Measurements from ENCODE around the gene KCNIP1. TPM values are rescaled to one million over a fixed set of nuclear protein-coding genes. Genes with fewer than 3 reads are reported as not detected.

KCNIP1 gene
- polyA plus RNA-seq, 1 donor (not counting 4 experiments of a cell fraction or from before 2014, with no cell fraction given) = not detected

DNA sequence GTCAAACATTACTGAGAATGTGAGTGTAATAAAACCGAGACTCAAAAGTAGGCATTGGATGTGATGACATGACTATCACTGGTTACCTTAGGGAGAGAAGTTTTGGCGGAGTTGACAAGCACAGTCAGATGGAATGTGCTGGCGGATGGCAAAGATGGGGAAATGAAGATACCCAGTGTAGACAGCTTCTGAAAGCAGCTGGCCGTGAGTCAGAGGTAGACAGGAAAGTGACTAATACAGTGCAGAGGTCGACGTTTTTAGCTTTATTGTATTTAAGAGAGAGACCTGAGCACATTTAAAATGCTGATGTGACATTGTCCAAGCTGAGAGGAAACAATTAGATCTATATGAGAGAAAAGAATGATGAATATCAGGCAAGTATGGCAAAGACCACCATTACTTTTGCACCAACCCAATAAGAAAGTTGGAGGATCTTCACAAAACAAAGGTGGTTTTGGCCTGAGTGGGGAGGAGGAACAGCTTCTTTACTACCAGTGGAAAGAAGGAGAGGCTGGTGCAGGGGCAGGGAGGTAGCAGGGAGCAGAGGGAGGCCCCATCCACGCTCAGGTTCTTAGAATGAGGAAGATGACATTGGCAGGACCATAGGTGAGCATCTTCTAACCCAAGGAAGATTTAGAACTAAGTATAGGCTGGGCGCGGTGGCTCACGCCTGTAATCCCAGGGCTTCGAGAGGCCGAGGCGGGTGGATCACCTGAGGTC is 36.7 kb upstream of the KCNIP1 start:
- Histone ChIP-seq H3K79me2 (ENCODE audit: control insufficient read depth, insufficient read depth, low read length) (no peaks in the 10 kb centered on the region), H3K27ac (ENCODE audit: control insufficient read depth, insufficient read depth, low read length) (peak overlapping the region; percentile 61), H3K27me3 (ENCODE audit: control insufficient read depth, extremely low read depth, insufficient read depth, low read length) (no peaks in the 10 kb centered on the region), H4K20me1 (ENCODE audit: control insufficient read depth, extremely low read depth, insufficient read depth, low read length) (no peaks in the 10 kb centered on the region), H2AFZ (ENCODE audit: control insufficient read depth, low read length) (peak overlapping the region; percentile 47), H3K9me1 (ENCODE audit: control insufficient read depth, extremely low read depth, insufficient read depth, low read length) (no peaks in the 10 kb centered on the region), H3K36me3 (ENCODE audit: control insufficient read depth in 2 of 2, extremely low read depth in 1 of 2, insufficient read depth in 2 of 2, low read length in 2 of 2) (no peaks in the 10 kb centered on the region), H3K4me1 (ENCODE audit: control insufficient read depth, extremely low read depth, insufficient read depth, low read length) (peaks cover 13% of the 10 kb centered on the region), H3K4me2 (ENCODE audit: control insufficient read depth, extremely low read depth, insufficient read depth, low read depth, low read length) (peak overlapping the region; percentile 35), H3K9me3 (ENCODE audit: control insufficient read depth, low read depth, low read length) (no peaks in the 10 kb centered on the region), H3K4me3 (ENCODE audit: control insufficient read depth in 2 of 3, extremely low read depth in 1 of 3, insufficient read depth in 2 of 3, low read depth in 1 of 3, low read length in 3 of 3) (no peak overlapping the region), H3K9ac (ENCODE audit: control insufficient read depth, extremely low read depth, insufficient read depth, low read length) (no peak overlapping the region)
- TF ChIP-seq EZH2 (IDR thresholded peaks at IDR 0.05; ENCODE audit: low read length) (no peak), CTCF (optimal IDR thresholded peaks at IDR 0.05 in 1 of 3, IDR thresholded peaks at IDR 0.05 in 1 of 3, conservative IDR thresholded peaks at IDR 0.05 in 1 of 3; ENCODE audit: extremely low read depth in 1 of 3, insufficient read depth in 2 of 3, low read length in 3 of 3) (no peak)
- DNase-seq (ENCODE audit: low read depth, low spot score) = peak; percentile 75
- peak; percentile 100 for FAIRE-seq
- dilution Hi-C loops (cut with MboI; ENCODE audit: extremely low pct_ligation_motif_present, low sequenced_read_pairs) = no loop called here

DNA sequence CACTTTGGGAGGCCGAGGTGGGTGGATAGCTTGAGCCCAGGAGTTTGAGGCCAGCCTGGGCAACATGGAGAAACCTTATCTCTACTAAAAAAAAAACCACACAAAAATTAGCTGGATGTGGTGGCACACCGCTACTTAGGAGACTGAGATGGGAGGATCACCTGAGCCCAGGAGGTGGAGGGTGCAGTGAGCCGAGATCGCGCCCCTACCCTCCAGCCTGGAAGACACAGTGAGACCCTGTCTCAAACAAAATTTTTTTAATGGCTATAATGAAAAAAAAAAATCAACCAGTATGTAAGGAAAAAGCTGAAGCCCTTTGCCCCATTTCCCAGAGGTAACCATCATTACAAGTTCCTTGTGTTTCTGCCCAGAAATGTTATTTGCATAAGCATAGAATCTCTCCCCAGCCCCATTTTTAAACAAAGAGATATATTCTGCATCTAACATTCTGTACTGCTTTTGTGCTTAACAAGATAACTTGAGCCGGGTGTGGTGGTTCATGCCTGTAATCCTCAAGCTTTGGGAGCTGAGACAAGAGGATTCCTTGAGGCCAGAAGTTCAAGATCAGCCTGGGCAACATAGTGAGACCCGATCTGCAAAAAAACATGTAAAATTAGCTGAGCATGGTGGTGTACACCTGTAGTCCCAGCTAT is 35.1 kb upstream of the KCNIP1 start:
- peaks cover 13% of the 10 kb centered on the region for H3K4me1 ChIP-seq (ENCODE audit: control insufficient read depth, extremely low read depth, insufficient read depth, low read length)
- TF ChIP-seq EZH2 (IDR thresholded peaks at IDR 0.05; ENCODE audit: low read length) (no peak), CTCF (optimal IDR thresholded peaks at IDR 0.05 in 1 of 3, IDR thresholded peaks at IDR 0.05 in 1 of 3, conservative IDR thresholded peaks at IDR 0.05 in 1 of 3; ENCODE audit: extremely low read depth in 1 of 3, insufficient read depth in 2 of 3, low read length in 3 of 3) (no peak)
- no peaks in the 10 kb centered on the region for H3K27me3 ChIP-seq (ENCODE audit: control insufficient read depth, extremely low read depth, insufficient read depth, low read length)
- no peak overlapping the region for H3K4me2 ChIP-seq (ENCODE audit: control insufficient read depth, extremely low read depth, insufficient read depth, low read depth, low read length)
- H3K4me3 ChIP-seq (ENCODE audit: control insufficient read depth in 2 of 3, extremely low read depth in 1 of 3, insufficient read depth in 2 of 3, low read depth in 1 of 3, low read length in 3 of 3) = no peak overlapping the region
- H3K79me2 ChIP-seq (ENCODE audit: control insufficient read depth, insufficient read depth, low read length) = no peaks in the 10 kb centered on the region
- H4K20me1 ChIP-seq (ENCODE audit: control insufficient read depth, extremely low read depth, insufficient read depth, low read length) = no peaks in the 10 kb centered on the region
- no peak for FAIRE-seq
- DNase-seq (ENCODE audit: low read depth, low spot score) = no peak
- no peaks in the 10 kb centered on the region for H3K9me3 ChIP-seq (ENCODE audit: control insufficient read depth, low read depth, low read length)
- H2AFZ ChIP-seq (ENCODE audit: control insufficient read depth, low read length) = no peak overlapping the region
- dilution Hi-C loops (cut with MboI; ENCODE audit: extremely low pct_ligation_motif_present, low sequenced_read_pairs) = no loop called here
- H3K27ac ChIP-seq (ENCODE audit: control insufficient read depth, insufficient read depth, low read length) = no peak overlapping the region
- H3K36me3 ChIP-seq (ENCODE audit: control insufficient read depth in 2 of 2, extremely low read depth in 1 of 2, insufficient read depth in 2 of 2, low read length in 2 of 2) = no peaks in the 10 kb centered on the region
- H3K9me1 ChIP-seq (ENCODE audit: control insufficient read depth, extremely low read depth, insufficient read depth, low read length) = no peaks in the 10 kb centered on the region
- no peak overlapping the region for H3K9ac ChIP-seq (ENCODE audit: control insufficient read depth, extremely low read depth, insufficient read depth, low read length)

All from keratinocyte (primary cell).